SU-DHL-6 (cell line): ENCODE measurements around the gene SETDB2.

Experiments used
- EZH2phosphoT487 ChIP-seq: fragments of 200-600 bp; sonication (generic), shearing (Covaris generic); conservative IDR thresholded peaks from 2 replicates; pipeline ENCODE4 v1.6.1; 2018; ENCODE audit warnings: mild to moderate bottlenecking, antibody characterized with exemption, low read length, moderate library complexity, mixed read lengths
- TF ChIP-seq, protein P1 (sequence below): fragments of 200-600 bp; sonication (generic); IDR thresholded peaks from one replicate; pipeline ENCODE4 v1.5.1; 2017; ENCODE audit warnings: antibody characterized with exemption, mild to moderate bottlenecking, low read length, moderate library complexity; ENCODE audit not compliant: insufficient read depth, poor library complexity, severe bottlenecking

DNA sequence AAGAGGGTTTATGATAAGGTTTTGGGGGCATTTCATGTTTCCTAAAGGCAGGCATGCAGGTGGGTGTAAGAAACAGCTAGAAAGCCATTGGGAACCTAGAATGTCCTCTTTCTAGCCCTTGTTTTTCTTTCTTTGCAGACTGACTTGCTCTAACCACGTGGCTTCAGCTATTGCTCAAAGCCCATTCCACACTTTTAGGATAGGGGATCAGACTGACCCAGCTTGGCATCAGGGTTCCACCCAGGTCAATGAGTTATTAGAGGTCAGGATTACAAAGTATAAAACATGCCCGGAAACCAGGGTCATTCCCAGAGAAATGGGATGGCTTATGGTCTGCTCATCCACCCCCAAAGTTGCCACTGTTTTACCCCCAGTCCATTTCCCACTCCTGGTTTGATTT, 68.5 kb downstream of the SETDB2 start:
- TF ChIP-seq, protein P1, sequence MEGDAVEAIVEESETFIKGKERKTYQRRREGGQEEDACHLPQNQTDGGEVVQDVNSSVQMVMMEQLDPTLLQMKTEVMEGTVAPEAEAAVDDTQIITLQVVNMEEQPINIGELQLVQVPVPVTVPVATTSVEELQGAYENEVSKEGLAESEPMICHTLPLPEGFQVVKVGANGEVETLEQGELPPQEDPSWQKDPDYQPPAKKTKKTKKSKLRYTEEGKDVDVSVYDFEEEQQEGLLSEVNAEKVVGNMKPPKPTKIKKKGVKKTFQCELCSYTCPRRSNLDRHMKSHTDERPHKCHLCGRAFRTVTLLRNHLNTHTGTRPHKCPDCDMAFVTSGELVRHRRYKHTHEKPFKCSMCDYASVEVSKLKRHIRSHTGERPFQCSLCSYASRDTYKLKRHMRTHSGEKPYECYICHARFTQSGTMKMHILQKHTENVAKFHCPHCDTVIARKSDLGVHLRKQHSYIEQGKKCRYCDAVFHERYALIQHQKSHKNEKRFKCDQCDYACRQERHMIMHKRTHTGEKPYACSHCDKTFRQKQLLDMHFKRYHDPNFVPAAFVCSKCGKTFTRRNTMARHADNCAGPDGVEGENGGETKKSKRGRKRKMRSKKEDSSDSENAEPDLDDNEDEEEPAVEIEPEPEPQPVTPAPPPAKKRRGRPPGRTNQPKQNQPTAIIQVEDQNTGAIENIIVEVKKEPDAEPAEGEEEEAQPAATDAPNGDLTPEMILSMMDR = no peak
- no peak for TF ChIP-seq EZH2phosphoT487
